Astrocyte (in vitro differentiated cells and primary cell): Measurements from ENCODE around the gene LPIN3.

Experiments
- CTCF ChIP-seq: IDR thresholded peaks from 2 replicates; pipeline ENCODE4 v1.5.1; 2011; ENCODE audit warnings: low read depth, mild to moderate bottlenecking, inconsistent platforms, low read length, moderate library complexity; ENCODE audit not compliant: insufficient read depth
- EZH2 ChIP-seq: IDR thresholded peaks from 2 replicates; pipeline ENCODE4 v1.6.1; 2012; ENCODE audit warnings: mild to moderate bottlenecking, low read length, inconsistent platforms; ENCODE audit not compliant: insufficient read depth

- TF ChIP-seq CTCF (no peak), EZH2 (no peak)
Observed at GRCh38 chr20:41390889-41391288, 50.3 kb downstream of the LPIN3 start.
